HG03521 (cell line): Measurements from ENCODE around the gene ARHGEF18.
"Not testable (repeated sequence)": the region's sequence is repeated elsewhere in the genome, so short reads cannot be mapped to it uniquely, and the experiment has no call there.

ENCODE experiments used
- ATAC-seq: cut with Tn5 transposase; IDR thresholded peaks from one replicate; pipeline ENCODE4 v1.9.1; 2021; ENCODE audit warnings: mild to moderate bottlenecking, moderate library complexity; ENCODE audit not compliant: unreplicated experiment

ARHGEF18 gene

GRCh38 chr19:7348587-7349230, at the start of gene ARHGEF18:
Gene ARHGEF18, plus strand, starts transcription at chr19:7348937. Its CDS starts 13,954 bp downstream, at chr19:7362891.
- no peak for ATAC-seq

DNA sequence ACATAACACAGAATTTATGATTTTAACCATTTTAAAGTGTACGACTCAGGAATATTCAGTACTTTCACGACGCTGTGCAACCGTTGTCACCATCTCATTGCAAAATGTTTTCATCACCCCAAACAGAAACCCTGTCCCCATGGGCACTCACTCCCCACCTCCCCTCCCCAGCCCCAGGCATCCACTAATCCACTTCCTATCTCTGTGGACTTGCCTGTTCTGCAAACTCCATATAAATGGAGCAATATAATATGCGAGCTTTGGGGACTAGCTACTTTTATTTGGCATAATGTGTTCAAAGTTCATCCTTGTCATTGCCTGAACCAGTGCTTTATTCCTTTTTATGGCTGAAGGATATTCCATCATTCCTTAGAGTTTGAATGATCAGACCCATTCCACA, 47.2 kb upstream of the ARHGEF18 start:
- no peak for ATAC-seq

- ATAC-seq: no peak
These were observed 45.3 kb upstream of the ARHGEF18 start for GRCh38 chr19:7303470-7303869.

DNA sequence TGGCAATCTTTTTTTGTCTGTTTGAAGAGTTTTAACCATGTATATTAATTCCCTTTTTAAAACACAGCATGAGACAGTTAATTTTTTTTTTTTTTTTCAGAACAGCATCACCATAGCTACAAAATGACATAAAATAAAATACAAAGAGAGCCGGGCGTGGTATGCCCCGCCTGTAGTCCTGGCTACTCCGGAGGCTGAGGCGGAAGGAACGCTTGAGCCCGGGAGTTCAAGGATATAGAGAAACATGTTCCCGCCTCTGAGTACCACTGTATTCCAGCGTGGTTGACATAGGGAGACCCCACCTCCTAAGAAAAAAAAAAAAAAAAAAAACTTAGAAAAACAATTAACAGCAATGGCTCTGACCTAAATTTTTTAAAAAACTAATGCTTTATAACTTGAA, 44.5 kb upstream of the ARHGEF18 start:
- ATAC-seq: no peak

GRCh38 chr19:7307590-7308218, 41.0 kb upstream of the ARHGEF18 start:
- ATAC-seq: no peak

GRCh38 chr19:7308327-7308726, 40.4 kb upstream of the ARHGEF18 start:
- not testable (repeated sequence) for ATAC-seq

DNA sequence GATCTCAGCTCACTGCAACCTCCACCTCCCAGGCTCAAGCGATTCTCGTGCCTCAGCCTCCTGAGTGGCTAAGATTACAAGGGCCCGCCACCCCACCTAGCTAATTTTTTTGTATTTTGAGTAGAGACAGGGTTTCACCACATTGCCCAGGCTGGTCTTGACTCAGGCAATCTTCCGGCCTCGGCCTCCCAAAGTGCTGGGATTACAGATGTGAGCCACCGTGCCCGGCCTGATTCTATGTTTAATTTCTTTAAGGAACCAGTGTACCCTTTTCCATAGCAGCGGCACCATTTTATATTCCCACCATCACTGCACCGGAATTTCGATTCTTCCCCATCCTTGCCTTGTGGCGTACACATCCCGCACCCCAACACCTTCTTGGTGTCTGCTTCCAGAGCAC, 36.8 kb upstream of the ARHGEF18 start:
- no peak for ATAC-seq

- ATAC-seq: no peak
These were observed 35.9 kb upstream of the ARHGEF18 start for GRCh38 chr19:7312816-7313215.

GRCh38 chr19:7318176-7318575, 30.6 kb upstream of the ARHGEF18 start:
- ATAC-seq: no peak

GRCh38 chr19:7326105-7326877, 22.4 kb upstream of the ARHGEF18 start:
- ATAC-seq: no peak

DNA sequence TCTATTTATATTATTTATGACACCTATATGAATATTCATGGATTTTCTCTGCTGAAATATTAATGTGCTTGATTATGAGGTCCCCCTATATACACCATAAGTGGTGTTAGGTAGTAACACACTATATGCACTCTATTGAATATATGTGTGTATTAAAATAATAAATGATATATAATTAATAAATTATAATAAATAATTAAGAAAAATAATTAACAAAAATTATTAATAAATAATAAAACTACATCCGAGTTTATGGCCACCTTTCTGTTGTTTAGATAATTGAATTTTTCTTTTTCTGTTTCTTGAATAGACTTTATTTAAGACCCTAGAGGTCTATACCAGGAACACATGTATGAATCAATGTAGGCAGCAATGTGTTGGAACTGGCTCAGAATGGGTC, 20.9 kb upstream of the ARHGEF18 start:
- no peak for ATAC-seq

DNA sequence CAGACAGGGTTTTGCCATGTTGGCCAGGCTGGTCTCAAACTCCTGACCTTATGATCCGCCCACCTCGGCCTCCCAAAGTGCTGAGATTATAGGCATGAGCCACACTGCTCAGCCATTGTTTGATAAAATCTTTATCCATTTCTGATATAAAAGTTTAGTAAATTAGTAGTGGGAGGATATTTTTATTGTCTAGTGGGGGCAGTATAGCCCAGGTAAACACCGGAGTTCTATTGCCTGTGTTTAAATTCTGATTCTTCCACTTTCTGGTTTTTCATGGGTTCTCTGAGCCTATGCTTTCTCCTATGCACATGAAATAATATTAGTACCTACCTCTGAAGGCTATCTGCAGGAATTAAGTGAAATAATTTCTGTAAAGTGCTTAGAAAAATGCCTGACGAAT, 20.1 kb upstream of the ARHGEF18 start:
- ATAC-seq: no peak

DNA sequence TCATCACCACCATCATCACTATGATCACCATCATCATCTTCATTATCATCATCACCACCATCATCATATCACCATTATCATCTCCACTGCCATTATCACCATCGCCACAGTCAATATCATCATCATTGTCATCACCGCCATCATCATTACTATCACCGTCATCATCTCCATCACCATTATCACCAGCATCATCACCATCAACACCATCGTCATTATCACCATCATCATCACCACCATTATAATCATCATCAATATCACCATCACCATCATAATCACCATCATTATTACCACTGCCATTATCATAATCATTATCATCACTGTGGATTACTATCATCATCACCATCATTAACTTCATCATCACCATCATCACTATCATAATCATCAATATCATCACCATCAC, 17.3 kb upstream of the ARHGEF18 start:
- no peak for ATAC-seq

DNA sequence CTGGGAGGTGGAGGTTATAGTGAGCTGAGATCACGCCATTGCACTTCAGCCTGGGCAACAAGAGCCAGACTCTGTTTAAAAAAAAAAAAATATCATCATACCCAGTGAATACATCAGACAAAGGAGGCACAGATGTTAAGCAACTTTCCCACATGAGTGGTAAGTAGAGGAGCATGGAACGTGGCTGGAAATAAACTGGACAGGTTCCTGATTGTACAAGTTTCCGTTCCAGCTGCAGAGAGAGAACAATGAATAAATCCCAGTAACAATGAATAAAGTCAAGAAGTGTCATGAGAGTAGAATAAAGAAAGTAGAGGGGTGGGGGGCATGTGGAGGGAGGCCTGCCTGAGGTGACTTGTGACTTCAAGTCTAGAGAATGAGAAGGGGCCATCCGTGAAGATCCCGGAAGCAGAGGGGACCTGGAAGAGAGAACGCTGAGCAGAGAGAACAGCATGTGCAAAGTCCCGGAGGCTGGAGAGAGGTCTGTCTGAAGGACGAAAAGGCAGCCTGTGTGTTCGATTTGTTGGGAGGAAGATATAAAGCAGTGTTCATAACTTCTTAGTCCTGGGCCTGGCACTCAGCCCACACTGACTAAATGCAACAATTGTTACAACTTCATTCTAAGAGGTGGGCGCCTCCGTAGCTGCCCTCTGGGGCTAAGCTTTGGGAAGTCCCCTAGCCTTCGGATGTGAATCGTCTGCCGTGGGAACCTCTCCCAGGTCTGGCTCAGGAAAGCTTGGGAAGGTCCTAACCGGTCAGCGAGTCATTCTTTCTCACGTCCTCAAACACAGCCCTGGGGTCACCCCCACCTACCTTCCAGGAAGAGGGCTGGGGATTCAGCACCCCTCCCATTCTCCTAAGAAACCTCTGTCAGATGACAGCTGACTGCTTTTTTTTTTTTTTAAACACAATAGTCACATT, 15.3 kb upstream of the ARHGEF18 start:
- ATAC-seq: no peak

- ATAC-seq: no peak
These were observed 12.3 kb upstream of the ARHGEF18 start for GRCh38 chr19:7336321-7336973.

- ATAC-seq: peak; percentile 68
These were observed 11.2 kb upstream of the ARHGEF18 start for GRCh38 chr19:7337380-7338194.

DNA sequence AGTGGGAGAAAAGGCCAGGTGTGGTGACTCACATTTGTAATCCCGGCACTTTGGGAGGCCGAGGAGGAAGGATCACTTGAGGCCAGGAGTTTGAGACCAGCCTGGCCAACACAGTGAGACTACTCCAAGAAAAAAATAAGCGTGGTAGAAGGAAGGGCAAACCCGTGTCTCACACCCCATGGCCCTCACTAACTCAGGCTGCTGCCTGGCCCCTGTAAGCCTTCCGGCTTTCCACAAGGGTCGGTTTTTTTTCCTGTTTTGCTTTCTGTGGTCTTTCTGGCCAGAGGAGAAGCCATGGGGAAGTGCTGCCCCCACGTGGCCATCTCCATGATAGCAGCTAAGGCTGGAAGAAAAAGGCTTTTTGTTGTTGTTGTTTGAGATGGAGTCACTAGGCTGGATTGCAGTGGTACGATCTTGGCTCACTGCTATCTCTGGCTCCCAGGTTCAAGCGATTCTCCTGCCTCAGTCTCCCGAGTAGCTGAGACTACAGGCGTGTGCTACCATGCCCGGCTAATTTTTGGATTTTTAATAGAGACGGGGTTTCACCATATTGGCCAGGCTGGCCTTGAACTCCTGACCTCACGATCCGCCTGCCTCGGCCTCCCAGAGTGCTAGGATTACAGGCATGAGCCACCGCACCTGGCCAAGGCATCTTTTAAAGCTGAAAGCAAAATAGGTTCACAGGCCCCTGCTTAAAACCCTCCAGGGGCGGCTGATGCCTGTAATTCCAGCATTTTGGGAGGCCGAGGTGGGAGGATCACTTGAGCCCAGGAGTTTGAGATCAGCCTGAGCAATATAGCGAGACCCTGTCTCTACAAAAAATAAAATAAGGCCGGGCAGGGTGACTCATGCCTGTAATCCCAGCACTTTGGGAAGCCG, 7.5 kb upstream of the ARHGEF18 start:
- ATAC-seq: no peak

GRCh38 chr19:7342143-7342542, 6.6 kb upstream of the ARHGEF18 start:
- no peak for ATAC-seq
